Activated naive CD4-positive, alpha-beta T cell (primary cell): ENCODE data around the gene NAV3.

Experiments
- DNase-seq, 4 experiments: peaks; one replicate each; lab custom pipeline; 2025; lab: John Stamatoyannopoulos, UW

Gene NAV3

GRCh38 chr12:78261901-78262300 is 431.2 kb downstream of the NAV3 start:
- no peak for DNase-seq
